ENCODE measurements around the gene PDLIM5. TPM values are rescaled to one million over a fixed set of nuclear protein-coding genes. Genes with fewer than 3 reads are reported as not detected.

Gene PDLIM5
- total and polyA plus RNA-seq, 2 of the 8 experiments (the other 6 are each of a cell fraction or from before 2014, with no cell fraction given), result 37.3 to 62.1 TPM

DNA sequence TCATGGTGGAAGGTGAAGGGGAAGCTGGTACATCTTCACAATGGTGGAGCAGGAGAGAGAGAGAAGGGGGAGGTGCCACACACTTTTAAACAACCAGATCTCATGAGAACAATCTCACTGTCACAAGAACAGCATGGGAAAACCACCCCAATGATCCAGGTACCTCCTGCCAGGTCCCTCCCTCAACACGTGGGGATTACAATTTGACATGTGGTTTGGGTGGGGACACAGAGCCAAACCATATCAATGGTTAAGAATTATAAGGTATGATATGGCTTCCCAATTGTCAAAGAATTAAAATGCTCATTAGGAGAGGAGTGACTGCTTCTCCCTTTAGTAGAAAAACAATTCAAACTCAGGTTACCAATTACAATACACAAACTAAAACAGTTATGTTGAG is 143.3 kb downstream of the PDLIM5 start (continued):
- TF ChIP-seq, protein P1, sequence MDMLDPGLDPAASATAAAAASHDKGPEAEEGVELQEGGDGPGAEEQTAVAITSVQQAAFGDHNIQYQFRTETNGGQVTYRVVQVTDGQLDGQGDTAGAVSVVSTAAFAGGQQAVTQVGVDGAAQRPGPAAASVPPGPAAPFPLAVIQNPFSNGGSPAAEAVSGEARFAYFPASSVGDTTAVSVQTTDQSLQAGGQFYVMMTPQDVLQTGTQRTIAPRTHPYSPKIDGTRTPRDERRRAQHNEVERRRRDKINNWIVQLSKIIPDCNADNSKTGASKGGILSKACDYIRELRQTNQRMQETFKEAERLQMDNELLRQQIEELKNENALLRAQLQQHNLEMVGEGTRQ (IDR thresholded peaks at IDR 0.05; ENCODE audit: low read length), result no peak
- no peak for TF ChIP-seq SIRT6 (IDR thresholded peaks at IDR 0.05; ENCODE audit: low read length)

All from H1 (cell line).